ENCODE measurements around the gene COL6A6. TPM values are rescaled to one million over a fixed set of nuclear protein-coding genes. Genes with fewer than 3 reads are reported as not detected.

COL6A6 gene
- total and polyA plus RNA-seq, 7 donors: 0.04 to 0.16 TPM; not detected in 5

DNA sequence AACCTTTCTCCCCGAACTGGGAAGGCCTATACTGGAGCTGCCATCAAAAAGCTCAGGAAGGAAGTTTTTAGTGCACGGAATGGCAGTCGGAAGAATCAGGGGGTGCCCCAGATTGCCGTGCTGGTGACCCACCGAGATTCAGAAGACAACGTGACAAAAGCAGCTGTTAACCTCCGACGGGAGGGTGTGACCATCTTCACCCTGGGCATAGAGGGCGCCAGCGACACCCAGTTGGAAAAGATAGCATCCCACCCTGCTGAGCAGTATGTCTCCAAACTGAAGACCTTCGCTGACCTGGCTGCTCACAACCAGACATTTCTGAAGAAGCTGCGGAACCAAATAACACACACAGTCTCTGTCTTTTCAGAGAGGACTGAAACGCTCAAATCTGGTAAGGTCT is 48.2 kb downstream of the COL6A6 start:
- DNase-seq: no peak
- Histone ChIP-seq H3K9me3 (no peaks in the 10 kb centered on the region), H3K4me1 (no peaks in the 10 kb centered on the region), H3K4me3 (no peak overlapping the region), H3K27ac (no peak overlapping the region), H3K36me3 (no peaks in the 10 kb centered on the region), H3K27me3 (no peaks in the 10 kb centered on the region)
- intact Hi-C loops (cut with DNase I): no loop called here
- WGBS, 2 donors: 80 to 85% methylated on average over 13 of the region's 13 CpGs
- no peak for TF ChIP-seq POLR2A (IDR thresholded peaks at IDR 0.05)
- no peak for TF ChIP-seq POLR2AphosphoS5 (IDR thresholded peaks at IDR 0.05)
- TF ChIP-seq CTCF (IDR thresholded peaks at IDR 0.05): no peak
- TF ChIP-seq EP300 (IDR thresholded peaks at IDR 0.05): no peak

Other genes with a start within 250 kb of the COL6A6 start
- not detected for gene COL6A5, start 171.5 kb upstream of the COL6A6 start, total RNA-seq
- gene COL6A5, start 171.5 kb upstream of the COL6A6 start, polyA plus RNA-seq: under 1 TPM in 1 of 3 donors, not detected in 2; 0.09 TPM
- 10 to 100 TPM; 25.8 to 39.2 (median 31.6) TPM for gene PIK3R4, start 229.7 kb downstream of the COL6A6 start, total RNA-seq
- gene PIK3R4, start 229.7 kb downstream of the COL6A6 start, polyA plus RNA-seq: 10 to 100 TPM in 2 of 3 donors, 1 to 10 TPM in 1; 9.6 to 20.0 (median 10.4) TPM

Measured in sigmoid colon (tissue), 7 donors.